ENCODE measurements around the gene UIMC1. TPM values are rescaled to one million over a fixed set of nuclear protein-coding genes. Genes with fewer than 3 reads are reported as not detected.

UIMC1 gene
- total RNA-seq, 2 donors from 2014 or later, result 33.1 to 33.3 TPM

DNA sequence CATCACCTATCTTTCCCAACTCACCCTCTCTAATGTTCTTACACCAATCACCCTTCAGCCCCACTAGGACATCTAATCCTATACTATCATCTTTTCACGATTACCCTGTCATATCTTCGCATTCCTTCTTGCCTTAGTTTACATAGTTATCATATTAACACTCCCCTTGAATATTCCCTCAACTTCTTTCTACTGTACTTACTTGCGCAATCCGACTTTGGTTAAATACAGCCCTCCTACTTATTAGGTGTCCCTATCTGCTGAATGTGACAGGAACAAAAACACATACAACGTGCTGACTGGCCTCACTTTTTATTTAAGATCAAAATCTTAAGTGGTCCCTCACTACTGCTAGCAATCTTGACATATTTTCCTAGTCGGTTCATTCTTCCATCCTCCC is 88.0 kb downstream of the UIMC1 start:
- ATAC-seq, result no peak
- no peak for DNase-seq
- intact Hi-C loops (cut with DNase I, micrococcal nuclease), result no loop called here

DNA sequence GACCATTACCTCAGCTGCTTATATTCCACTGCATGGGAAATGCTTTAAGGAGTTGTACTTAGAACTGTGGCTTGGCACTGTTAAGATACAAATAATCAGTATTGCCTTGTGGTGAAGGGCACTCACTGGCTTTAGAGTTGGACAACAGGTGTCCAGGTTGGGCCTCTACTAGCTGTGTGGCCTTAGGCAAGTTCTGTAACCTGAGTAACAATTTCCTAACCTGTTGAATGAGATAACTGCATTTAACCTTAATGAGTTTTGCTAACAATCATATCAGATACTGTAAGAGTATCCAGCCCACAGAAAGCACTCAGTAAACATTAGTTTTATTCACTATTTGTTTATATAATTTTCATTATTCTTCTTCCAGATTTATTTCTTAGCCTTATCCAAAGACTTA is 90.2 kb downstream of the UIMC1 start:
- intact Hi-C loops (cut with DNase I, micrococcal nuclease), result no loop called here
- DNase-seq, result no peak
- ATAC-seq, result no peak

GRCh38 chr5:176915906-176916305 is 90.7 kb downstream of the UIMC1 start:
- no peak for ATAC-seq
- intact Hi-C loops (cut with DNase I, micrococcal nuclease), result no loop called here
- DNase-seq, result no peak

- no peak for ATAC-seq
- no peak for DNase-seq
- intact Hi-C loops (cut with DNase I, micrococcal nuclease), result no loop called here
Observed at GRCh38 chr5:176912115-176912514, 94.5 kb downstream of the UIMC1 start.

DNA sequence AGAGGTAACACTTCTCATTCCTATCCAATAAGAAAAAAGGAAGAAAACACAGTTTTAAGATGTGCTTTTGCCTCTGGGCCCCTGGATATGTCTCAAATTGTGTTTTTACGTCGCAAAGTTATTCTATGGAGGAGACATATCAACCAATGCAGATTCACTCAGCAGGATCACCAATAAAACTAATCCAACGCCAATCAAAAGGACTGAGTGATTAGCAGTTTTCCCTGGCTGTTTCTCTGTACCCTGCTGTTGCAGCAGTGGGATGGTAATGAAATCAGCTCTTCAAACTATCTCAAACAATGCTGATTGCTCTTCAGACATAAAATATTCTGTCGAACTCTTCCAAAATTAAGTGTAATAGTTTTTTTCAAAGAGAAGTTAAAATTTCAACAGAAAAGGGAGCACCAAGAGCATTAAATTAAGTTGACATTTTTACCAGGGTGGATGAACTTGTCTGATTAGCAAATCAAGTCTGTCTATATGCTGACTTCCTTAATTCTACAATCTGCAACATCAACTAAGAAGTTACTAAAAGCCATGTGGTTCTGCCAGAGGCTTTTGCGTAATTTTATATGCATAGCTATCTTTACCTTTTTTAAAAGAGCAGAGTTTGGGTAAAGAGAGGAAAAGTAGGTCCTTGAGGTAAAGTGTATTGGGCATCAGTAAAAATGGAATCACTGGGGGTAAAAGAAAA is 97.8 kb downstream of the UIMC1 start:
- intact Hi-C loops (cut with DNase I, micrococcal nuclease), result no loop called here
- DNase-seq, result no peak
- no peak for ATAC-seq

DNA sequence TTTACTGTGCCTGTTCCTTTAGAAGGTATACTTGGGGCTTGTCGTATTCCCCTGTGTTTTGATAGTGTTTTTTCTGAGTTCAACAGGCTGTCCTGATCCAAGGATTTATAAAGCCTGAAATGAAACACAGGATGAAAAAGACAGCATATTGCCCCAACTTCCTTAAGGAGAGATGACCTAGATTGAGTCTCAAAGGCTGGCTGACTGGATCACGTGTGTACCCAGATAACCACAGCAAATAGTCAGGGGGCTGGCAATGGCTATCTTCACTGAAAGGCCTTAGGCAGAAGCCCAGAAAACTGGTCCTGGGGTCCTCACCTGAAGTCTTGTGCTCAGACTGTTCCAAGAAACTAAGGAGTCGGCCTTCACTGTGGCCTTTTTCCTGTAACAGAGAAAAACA is 99.8 kb downstream of the UIMC1 start:
- intact Hi-C loops (cut with DNase I, micrococcal nuclease), result no loop called here
- DNase-seq (no peak), ATAC-seq (no peak)

- no peak for ATAC-seq
- intact Hi-C loops (cut with DNase I, micrococcal nuclease), result no loop called here
- DNase-seq, result no peak
Observed at GRCh38 chr5:176906126-176906525, 100.5 kb downstream of the UIMC1 start.

DNA sequence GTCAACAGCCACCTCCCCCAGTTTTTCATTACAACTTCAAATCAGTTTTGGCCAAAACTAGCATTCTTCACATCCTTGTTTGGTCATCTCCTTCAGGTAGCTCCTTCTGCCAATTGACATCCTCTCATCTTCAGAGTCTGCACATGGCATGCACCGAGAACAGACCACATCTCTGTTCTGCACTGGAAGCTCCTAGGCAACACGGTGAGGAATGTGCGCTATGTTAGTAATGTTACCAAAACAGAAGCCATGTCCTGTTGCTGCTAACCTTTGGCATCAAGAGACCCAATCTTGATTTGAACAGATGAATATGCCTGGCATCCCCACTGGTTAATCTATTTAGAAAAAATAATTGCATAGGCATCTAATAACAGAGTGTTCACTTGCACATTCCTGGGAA is 102.3 kb downstream of the UIMC1 start:
- ATAC-seq (no peak), DNase-seq (no peak)
- intact Hi-C loops (cut with DNase I, micrococcal nuclease), result no loop called here

DNA sequence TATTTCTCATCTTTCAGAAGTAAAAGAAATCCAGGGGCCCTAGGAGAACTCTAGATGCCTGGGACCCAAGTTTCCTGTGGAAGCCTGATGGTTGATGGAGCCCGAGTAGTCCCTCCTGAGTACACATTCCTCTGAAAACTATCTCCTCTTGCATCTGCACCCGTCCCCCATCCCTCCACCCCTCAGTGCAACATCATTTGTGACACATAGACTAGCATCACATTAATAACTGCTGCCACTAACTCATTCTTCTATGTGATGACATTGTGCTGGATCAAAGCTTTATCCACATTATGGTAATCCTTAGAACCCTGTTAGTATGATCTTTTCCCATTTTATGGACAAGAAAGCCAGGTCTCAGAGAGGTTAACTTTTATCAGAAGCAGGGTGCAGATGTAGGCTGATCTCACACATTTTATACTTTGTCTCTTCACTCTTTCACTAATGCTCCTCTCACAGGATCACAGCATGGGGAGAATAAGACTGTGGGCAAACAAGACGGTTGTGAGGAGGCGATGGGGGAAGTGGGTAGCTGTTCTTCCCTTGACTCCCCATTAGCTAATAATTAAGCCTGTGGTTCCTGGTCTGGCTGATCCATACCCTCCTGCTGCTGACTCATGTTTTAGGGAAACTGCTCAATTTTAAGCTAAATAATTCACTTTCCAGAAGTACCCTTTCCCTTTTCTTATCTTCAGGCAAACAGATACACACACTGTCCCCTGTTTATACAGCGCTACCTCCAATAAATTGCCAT is 103.5 kb downstream of the UIMC1 start:
- intact Hi-C loops (cut with DNase I, micrococcal nuclease), result no loop called here
- DNase-seq (no peak), ATAC-seq (no peak)

DNA sequence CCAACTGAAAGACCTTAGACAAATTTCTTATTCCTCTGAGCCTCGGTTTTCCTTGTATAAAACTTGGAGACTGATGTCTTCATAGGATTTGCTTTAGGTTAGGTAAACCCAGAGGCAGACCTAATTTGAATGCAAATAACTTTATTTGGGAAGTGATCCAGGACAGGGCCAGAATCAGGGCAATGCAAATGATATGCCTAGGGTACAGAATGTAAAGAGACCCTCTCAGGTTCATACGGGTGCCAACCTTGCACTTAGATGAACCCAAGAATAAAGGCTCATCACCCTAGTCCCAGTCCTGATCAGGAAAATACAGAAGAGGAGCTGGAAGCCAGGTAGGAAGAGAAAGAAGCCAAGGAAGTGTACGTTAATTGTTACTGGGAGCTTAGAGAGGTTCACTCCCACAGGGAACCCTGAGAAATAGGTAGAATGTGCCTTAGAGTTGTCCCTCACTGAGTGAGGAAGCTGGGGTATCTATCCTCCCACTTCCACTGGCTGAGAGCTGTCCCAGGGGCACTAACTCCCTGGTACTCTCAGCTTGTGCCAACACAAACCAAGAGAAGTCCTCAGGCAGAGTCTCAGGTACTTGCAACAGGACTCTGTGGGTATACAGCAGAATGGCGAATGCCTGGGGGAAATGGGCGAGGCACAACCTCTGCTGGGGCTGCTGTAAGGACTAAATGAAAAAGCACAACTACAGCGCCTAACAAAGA is 104.3 kb downstream of the UIMC1 start:
- ATAC-seq, result no peak
- no peak for DNase-seq
- intact Hi-C loops (cut with DNase I, micrococcal nuclease), result no loop called here

- intact Hi-C loops (cut with DNase I, micrococcal nuclease), result no loop called here
- ATAC-seq, result no peak
- DNase-seq, result no peak
Observed at GRCh38 chr5:176901260-176902101, 105.1 kb downstream of the UIMC1 start.

GRCh38 chr5:176900780-176901204 is 105.8 kb downstream of the UIMC1 start:
- peak; percentile 13 for ATAC-seq
- intact Hi-C loops (cut with DNase I, micrococcal nuclease), result no loop called here
- DNase-seq, result no peak

DNA sequence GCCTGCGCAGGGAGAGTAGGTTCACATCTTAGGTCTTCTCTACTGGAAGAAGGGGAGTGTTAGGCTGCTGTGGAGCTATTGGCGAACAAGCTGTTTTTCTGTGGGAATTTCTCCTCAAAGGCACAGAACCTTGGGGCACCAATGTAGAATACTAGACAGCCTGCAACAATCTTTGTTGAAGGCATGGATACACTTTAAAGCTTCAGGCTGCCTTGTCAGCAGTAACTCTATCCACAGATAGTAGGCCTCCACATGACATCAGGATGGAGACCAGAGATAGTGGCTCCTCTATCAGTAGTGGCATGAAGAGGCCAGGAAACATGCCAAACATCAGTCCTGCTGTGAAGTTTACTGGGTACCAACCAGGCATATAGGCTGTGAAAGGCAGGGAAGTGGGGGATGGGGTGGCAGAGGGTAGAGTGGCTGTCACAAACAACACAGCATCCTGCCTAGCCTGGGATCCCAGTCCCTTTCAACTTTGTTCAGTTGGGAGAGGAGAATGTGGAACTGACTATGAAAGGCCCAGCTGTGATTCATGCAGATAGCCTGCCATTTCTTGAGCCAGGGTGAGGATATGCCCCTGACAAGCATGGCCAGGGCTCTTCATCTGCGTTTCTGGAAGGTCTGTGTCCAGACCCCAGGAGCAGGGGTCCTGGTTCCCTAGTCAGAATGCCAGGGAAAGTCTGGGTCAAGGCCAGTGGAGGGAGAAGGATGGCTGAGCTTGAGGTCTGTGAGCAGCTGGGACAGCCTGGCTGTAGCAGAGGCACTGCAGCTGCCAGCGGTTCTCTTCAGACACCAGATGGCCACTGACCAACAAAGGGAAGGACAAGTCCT is 106.4 kb downstream of the UIMC1 start:
- no peak for DNase-seq

DNA sequence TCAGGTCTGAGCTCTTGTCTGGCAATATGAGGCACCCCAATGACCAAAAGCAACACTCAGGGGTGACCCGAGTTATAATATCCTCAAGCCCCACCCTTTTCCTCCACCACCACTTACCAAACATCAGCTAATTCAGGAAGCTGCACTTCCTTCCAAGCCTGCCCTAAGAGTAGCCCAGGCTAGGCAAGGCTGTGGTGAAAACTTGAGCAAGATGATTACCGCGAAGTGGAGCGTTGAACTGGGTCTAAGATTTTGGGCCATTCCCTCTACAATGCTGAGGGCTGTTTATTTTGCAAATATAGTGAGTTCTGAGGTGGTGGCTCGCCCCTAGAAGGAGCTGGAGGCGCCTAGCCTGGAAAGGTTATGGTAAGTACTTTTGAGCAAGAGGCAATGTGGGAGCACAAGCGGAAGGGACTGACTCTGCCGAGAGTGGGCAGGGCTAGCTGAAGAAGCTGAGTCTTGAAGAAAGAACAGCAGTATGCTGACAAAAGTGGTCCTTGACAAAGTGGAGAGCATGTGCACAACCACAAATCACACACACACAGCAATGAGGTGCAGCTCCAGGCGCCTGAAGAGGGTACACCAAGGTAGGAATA is 107.2 kb downstream of the UIMC1 start, which contains the start of gene HK3:
TSS of gene HK3 (minus strand) at position 51 of the 596 bp plus-strand sequence. CDS start 3,187 bp downstream, outside the sequence.
- intact Hi-C loops (cut with DNase I, micrococcal nuclease), result no loop called here
- ATAC-seq (no peak), DNase-seq (no peak)

More for the DNA sequence above, 106.4 kb downstream of the UIMC1 start:
- ATAC-seq, result no peak
- intact Hi-C loops (cut with DNase I, micrococcal nuclease), result no loop called here

DNA sequence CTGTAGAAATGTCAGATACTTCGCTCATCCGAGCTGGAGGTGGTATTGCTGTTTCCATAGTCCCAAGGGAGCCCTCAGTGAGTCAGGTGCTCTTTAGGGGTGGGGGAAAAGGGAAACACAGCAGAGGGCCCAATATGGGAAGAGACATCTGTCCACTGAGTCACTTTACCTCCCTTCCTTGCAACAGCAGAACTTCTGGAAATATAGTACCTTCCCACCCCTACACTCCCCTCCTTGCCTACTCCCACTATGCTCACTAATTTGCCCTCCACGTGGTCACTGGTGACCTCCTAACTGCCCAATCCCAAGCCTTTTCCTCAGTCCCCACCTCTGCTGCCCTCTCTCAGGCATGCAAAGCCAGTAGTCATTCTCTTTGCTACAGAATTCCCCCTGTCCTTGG is 109.3 kb downstream of the UIMC1 start:
- ATAC-seq (no peak), DNase-seq (no peak)
- intact Hi-C loops (cut with DNase I, micrococcal nuclease), result no loop called here

DNA sequence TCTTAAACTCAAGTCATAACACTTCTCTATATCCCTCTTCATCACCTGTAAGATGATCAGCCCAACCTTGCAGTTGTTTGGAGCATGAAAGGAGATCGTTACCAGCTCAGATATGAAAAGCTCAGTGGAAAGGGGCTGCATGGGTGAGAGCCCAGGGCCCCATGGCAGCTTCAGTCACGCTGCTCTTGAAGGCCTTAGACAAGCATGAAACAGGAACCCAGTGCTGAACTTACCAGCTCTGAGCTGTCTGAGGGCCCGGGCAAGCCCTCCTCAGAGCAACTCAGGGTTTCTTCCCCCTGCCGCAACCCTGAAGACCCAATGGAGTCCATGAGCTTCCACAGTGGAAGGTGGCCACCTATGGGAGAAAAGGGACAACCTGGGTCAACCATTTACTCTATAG is 110.7 kb downstream of the UIMC1 start:
- intact Hi-C loops (cut with DNase I, micrococcal nuclease), result no loop called here
- DNase-seq (no peak), ATAC-seq (no peak)

GRCh38 chr5:176894298-176894697 is 112.3 kb downstream of the UIMC1 start:
- DNase-seq (no peak), ATAC-seq (no peak)
- intact Hi-C loops (cut with DNase I, micrococcal nuclease), result no loop called here

DNA sequence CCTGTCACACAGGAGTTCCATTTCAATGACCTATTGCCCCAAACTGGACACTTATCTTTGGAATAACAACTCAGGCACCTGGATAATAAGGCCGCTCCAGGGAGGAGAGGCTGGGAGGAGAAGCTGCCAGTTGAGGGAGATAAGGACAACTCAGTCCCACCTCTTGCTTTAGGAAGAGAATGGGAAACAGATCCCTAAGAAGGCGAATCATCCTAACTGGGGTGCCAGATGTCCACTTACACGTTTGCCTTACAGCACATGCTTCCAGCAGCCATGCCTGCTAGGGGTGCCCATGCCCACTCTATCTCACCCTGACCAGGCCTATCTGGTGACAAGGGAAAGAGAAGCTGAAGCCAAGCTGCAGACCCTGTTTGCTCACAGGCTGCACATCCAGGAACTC is 113.9 kb downstream of the UIMC1 start:
- no peak for ATAC-seq
- intact Hi-C loops (cut with DNase I, micrococcal nuclease), result no loop called here
- DNase-seq, result no peak

Data from left colon (tissue), 2 donors.